ENCODE data around the gene MAPRE2.

MAPRE2 gene

DNA sequence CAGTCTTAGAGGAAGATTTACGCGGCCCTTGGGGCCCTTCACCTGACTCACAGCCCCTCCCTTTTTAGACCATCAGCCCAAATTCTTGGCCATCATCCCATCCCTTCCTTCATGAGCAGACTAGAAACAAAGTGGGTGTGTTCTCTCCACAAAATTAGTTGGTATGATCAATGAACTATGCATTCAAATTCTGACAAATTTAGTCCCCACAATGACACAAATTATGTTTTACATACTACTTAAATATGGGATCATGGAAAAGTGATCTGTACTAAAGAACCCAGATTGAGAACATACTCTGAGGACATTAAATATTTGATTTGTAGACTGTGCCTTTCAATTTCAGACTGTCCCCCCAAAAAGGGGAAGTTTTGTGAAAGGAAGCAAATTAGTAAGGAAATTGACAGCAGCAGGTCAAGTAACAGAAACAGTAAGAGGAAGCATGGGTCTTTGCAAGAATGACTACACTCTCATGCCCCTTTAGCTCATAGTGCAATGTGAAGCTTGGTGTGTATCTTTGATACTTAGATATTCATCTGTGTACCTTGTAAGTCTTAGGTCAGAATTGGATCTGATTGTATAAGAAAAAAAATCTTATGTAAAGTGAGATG lies 2.2 kb upstream of the MAPRE2 start:
- DNase-seq: no peak

GRCh38 chr18:35040638-35040987 lies 600 bp upstream of the MAPRE2 start:
- no peak for DNase-seq

DNA sequence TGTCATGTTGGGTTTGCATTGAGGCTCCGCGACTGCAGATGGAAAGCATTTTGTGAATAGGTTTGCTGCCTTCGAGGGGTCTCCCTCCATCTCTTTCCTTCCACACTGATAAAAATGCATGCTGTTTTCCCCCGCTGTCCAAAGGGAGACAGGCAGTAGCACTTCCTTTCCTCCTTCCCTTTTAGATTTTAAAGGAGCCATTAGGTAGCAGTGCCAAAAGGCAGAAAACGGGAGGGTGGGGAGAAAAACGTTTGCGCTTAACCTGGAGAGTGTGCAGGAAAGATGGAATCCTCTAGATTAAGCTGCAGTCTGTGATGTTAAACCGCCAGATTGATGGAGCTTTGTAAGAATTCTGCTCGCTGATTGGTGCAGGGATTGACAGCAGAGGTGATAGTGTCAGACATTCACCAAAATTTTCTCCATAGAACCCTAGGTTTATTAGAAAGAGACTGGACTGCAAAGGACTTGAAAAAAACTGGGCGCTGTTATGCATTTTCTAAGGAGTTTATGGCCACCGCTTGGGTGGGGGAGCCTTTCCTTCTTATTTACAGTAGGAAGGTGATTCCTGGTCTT lies 688 bp downstream of the MAPRE2 start:
- peak; percentile 8 to 28 for DNase-seq

DNA sequence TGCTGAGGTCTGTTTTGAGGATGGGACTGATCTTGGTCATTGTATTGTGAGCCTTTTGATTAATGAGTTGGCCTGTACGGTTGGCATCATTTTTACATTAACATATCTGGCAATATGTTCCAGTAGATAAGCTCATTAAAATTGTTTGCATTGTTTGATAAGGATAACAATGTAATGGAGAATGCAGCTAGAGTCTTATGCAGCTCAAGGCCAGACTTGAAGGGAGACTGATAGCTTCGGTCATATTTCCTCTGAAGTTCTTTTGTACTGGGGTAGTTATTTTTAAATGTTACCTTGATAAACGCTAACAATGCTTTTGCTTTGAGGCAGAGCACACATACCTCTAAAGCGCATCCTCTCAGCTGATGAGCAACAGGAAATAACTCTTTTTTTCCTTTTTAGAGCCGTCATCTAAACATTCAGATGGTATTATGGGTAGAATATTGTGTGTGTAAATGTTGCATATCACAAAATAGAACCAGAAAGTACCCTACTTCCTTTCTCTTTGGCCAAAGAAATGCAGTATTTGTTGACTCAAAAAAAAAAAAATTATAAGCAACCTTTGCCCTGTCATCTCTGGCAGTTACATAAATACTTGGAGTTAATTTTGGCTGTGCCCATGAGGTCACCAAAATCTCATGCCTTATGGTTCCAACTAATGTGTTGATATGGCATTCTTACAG lies 1.3 kb downstream of the MAPRE2 start:
- DNase-seq: no peak

- no peak for DNase-seq
These were observed 2.0 kb downstream of the MAPRE2 start for GRCh38 chr18:35043207-35043606.

- no peak for DNase-seq
These were observed 3.9 kb downstream of the MAPRE2 start for GRCh38 chr18:35045121-35045520.

GRCh38 chr18:35045806-35046205 lies 4.6 kb downstream of the MAPRE2 start:
- DNase-seq: no peak

DNA sequence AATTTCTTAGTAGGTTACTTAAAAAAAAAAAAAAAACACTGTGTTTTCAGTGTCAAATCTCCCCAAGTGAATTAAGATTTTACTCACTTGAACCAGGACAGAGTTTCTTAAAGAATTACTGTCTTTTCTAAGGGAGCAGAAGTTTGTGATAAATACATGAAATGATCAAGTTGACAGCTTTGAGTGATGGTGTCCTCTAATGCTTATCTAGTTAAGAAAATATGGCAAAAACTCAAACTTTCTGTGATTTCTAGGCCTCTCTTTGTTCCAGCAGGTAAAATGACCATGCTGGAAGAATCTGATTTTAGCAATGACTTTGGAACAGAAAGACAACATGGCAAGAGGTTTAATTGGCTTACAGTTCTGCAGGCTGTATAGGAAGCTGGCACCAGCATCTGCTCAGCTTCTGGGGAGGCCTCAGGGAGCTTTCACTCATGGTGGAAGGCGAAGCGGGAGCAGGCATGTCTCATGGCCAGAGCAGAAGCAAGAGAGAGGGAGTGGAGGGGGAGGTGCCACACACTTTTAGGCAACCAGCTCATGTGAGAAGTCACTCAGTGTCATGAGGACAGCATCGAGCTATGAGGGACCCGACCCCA lies 6.6 kb downstream of the MAPRE2 start:
- no peak for DNase-seq

DNA sequence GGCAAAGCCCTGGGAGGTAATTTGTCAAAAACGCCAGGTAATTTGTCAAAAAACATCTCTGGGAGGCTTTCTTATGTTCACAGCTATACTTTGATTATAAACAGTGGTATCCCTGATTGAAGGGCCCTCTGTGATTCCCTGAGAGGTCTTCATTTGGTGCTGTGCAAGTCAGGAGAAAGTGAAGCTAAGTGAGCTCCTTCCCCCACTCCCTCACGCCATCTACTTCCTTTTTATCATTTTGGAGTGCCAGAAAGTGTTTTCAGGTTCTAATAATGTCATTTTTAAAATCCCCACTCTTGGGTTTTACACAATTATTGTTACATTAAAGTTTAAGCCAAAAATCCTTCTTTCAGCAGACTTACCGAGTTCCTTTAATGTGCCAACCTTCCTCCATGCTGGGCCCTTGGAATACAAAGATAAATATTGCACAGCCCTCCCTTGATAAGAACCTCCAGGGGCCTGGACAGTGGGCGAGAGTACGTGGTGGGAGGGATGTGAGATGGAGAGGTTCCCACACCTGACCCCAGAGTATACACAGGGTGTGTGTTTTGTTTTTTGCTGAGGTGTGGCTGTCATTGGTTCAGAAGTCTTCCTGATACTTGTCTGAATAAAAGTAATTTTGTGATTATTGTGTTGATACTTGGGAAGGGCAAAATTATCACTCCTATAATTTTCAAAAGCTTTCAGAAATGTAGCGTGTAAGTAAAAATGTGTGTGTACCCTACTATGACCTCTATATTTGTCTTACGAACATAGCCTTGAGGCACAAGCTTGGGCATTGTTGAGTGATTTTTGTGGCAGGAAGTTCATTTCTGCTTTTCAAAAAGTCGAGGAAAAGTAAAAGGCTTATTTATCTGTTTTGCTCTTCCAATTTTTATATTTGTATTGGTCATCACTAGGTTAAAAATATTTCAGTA lies 8.2 kb downstream of the MAPRE2 start:
- DNase-seq: no peak

- no peak for DNase-seq
These were observed 8.9 kb downstream of the MAPRE2 start for GRCh38 chr18:35050028-35050546.

GRCh38 chr18:35050705-35051195 lies 9.5 kb downstream of the MAPRE2 start:
- no peak for DNase-seq

DNA sequence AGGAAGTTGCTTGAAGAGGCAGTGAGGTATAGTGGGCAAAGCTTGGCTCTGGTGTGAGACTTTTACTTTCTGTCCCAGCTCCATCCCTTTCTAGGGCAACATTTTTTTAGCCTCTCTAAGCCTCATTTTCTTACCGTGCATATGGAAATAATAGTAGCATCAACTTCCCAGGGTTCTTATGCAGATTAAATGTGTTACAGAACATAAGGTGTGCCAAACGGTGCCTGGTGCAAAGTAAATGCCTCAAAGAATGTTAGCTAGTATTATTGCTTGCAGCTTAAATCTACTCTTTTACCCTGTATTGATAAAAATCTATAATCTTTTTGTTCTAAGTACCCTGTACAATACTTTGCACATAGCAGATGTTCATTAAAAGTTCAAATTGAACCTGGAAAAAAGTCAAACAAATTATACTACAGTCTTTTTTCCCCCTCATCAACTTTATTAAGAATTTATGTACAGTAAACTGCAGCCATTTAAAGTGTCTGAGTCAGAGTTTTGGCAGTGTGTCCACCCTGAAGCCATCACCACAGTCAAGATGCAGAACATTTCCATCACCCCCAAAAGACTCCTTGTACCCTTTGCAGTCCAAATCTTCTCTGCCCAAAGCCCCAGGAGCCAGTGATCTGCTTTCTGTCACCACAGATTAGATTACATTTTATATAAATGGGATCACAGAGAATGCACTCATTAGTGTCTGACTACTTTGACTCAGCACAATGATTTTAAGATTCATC lies 10.6 kb downstream of the MAPRE2 start:
- no peak for DNase-seq

- DNase-seq: no peak
These were observed 13.2 kb downstream of the MAPRE2 start for GRCh38 chr18:35054401-35054800.

DNA sequence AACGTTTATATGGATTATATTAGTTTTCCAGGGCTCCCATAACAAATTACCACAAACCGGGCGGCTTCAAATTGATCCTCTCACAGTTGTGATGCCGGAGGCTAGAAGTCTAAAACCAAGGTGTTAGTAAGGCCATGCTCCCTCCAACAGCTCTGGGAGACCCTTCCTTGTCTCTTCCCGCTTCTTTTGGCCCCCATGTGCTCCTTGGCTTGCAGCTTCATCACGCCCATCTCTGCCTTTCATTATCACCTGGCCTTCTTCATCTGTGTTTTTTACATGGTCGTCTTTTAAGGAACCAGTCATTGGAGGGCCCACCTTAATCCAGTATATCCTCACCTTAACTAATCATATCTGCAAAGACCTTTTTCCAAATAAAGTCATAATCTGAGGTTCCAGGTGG lies 13.9 kb downstream of the MAPRE2 start:
- DNase-seq: no peak

- no peak for DNase-seq
These were observed 14.5 kb downstream of the MAPRE2 start for GRCh38 chr18:35055726-35056125.

DNA sequence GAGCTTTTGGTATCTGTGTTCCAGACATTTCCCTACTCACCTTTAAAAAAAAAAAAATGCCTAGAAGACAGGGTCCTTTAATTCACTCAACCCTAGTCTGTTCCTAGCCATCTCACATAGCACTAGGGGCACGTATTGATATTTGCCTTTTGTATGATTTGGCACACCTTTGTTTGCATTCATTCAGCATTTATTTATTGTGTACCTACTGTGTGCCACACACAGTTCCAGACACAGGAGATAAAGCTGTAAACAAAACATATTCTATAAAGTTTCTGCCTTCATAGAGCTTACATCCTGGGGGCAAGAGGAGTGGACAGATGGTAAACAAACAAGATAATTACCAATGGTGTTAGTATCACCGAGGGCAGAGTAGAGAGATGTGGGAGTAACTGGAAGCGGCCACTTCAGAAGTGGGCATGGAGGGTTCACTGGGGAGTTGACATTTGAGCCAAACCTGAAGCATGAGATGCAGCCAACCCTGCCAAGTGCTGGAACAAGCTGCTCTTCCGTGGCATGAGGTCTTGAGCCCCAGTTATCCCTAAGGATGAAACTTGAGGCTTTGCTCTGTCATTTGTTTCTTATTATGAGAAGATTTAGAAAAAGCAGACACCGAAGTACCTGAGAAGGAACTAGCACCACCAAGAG lies 18.2 kb downstream of the MAPRE2 start:
- no peak for DNase-seq

DNA sequence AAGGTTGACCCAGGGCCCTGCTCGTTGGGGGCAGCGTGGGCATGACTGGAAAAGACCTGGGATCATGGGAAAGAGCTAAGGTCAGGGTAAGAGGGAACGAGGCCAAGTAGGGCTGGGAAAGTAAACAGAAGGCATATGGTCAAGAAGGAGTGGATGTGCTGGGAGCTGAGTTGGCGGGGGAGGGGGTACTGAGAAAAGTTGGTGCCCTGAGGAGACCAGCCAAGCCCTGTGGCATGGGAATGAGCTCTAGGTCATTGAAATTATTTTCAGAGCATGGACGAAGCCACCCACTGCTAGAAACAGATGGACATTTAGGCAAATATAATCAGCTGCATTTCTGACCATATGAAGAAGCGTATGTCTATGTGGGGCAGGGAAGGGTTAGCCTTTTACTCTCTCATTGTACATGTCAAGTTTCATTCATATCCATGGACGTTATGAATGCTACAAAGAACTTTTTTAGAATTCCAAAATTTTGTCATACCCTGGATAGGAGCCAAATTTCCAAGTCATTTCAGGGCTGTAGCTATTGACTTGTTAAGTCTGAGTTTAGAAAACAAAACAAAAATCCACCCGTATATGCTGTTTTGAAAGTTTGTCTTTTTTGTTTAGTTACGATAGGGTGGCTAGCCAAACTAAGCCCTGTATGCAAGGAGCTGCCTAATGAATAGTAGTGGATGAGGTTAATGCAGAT lies 19.1 kb downstream of the MAPRE2 start:
- no peak for DNase-seq

DNA sequence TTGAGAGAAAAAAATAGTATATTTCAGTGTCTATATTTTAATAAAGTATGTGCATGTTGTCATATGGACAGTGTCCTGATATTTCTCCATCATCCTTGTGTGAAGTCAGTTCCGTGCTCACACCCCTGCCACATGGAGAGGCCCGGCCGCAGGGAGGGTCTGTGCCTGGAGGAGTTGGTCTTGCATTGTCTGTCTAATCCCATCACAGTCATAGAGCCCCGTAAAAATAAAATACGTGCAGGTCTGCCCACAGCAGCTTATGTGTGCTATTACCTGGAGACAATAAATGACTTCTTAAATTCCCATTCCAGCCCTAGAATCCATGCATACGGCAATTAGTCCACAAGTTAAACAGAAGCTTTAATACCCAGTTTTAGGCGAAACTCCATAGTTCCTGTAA lies 20.1 kb downstream of the MAPRE2 start:
- no peak for DNase-seq

DNA sequence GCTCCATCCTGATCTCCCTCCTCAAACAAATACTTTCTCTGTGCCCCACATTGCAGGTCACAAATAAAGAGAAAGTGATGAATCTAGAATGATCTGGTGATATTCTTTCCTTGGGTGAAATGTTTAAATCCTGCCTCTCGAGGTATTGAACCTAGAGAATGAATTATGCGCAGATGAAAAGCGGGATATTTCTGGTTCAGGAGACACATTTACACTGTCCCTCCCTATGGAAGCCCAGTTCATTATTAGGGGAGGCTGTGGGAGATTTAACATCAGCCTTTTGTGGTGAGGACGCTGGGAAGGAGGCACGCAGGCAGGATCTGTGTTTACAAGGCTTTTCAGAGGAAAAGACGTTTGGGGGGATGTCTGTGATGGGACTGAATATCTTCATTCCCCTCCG lies 20.6 kb downstream of the MAPRE2 start:
- DNase-seq: no peak

DNA sequence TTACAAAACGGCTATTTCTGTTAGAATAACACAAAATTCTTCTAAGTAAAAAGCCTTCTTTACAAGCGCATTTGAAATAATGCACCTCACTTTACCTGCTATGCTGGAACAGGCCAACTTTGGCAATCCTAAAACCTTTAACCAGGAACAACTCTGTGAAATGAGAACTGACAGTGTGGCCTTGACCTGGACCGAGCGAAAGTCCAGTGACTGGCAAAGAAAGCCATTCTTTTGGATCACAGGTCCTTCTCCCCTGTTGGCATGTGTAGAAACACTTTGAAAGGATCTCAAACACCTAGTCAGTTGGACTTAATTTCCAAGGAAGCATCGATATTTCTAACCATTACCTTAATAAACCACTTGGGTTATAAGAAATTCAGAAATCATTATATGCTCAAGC lies 21.2 kb downstream of the MAPRE2 start:
- no peak for DNase-seq

All from NCI-H526 (cell line).